Fibroblast of peridontal ligament (primary cell): ENCODE measurements around the gene XXYLT1.
"Not testable (repeated sequence)": the region's sequence is repeated elsewhere in the genome, so short reads cannot be mapped to it uniquely, and the experiment has no call there.

Source experiments
- DNase-seq: peaks from one replicate; pipeline ENCODE4 v3.0.0-alpha.2; 2010; ENCODE audit errors: extremely low read depth

XXYLT1 gene

DNA sequence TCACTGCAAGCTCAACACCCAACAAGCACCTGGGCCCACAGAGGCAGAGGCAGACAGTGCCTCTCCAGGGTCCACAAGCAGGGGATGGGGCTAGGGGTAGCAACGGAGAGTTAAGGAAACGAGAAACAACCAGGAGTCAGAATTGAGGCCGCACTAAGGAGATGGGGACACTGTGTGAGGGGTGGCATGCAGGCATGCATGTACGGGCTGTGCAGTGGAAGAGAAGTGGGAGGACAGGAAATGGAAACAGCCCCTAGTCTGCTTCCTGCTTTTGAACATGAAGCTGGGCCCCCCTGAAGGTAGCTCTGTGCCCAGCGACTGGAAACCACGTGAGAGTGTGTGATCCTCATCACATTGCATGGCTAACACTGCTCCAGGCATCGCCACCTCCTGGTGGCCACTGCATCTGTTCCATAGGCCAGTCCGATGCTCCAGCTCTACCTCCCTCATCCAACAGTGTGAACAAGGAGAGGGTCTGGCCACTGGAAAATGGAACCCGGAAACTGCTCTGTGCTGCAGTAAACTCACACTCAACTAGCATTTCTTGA is 44.0 kb downstream of the XXYLT1 start:
- peak; percentile 27 for DNase-seq

DNA sequence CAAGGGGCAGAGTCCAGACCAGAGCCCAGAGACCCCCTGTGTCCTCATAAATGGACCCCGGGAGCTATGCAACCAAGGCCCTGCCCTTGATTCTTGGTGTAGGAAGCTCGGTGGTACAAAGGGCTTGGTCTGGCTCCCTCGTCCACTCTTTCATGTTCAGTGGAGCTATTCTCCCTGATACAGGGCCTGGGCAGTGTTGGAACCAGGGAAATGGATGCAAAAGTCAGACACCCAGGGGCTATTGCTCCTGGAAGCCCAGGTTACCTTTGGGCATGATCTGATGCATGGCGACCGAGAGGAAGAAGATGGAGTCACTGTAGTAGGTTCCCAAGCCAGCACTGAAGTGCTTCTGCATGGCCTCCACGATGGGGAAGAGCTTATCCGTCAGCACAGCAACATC is 44.5 kb downstream of the XXYLT1 start:
- DNase-seq = no peak

DNA sequence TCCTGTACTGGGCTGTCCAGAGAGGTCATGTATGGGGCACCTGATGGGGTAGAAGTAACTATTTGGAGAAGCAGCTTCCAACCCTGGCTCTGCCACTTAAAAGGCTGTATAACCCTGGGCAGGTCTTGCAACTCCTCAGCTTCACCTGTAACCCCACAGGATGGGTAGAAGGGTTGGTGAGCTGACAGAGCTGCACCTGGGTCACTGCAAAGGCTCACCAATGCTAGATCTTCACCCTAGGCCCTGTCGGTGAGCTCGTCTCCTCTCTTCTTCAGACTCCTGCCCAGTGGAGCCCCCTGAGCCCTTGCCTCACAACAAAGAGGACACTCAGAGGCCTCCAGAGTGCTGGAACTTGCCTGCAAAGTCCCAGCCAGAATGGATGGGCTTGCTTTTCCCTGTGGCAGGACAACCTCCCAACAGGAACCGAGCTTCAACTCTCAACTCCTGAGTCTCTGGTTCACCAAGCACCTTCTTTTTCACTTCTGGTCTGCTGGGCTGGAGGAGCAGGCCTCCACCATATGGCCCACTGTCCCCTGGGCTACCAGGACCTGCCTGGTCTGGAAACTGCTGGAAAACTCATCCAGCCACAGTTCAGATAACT is 45.9 kb downstream of the XXYLT1 start:
- DNase-seq = no peak

DNA sequence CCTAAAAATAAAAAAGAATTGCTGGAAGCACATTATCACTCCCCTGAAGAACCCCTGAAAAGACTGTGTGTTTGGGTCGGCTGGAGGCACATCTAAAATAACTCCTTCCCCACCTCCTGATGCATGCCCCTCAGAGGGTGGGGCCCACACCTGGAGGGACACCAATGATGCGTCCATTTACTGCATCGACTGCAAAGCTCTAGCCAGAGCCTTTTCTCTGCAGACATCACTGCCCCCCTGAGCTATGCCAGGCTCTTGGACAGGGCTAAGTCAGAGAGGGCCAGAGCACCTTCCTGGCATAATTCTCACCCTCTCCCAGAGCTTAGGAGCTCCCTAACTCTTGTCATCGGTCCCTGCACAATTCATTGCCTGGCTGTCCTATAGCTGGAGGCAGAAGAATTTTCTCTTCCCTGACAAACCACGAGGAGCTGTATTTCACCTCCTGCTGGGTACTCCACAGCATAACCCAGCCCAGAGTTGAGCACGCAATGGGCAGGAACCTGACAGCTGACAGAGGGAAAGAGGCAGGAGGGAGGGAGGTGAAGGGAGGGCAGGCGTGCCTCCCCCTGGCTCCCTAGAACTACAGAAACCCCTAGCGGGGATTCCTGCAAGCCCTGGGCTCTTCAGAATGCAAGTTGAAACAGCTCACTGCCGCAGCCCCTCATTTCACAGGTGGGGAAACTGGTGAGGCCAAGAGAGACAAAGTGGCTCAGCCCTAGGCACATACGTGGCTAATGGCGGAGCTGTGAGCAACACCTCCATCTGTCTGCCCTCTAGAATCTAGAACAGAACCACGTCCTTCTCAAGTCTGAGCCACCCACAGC is 46.6 kb downstream of the XXYLT1 start:
- no peak for DNase-seq

DNA sequence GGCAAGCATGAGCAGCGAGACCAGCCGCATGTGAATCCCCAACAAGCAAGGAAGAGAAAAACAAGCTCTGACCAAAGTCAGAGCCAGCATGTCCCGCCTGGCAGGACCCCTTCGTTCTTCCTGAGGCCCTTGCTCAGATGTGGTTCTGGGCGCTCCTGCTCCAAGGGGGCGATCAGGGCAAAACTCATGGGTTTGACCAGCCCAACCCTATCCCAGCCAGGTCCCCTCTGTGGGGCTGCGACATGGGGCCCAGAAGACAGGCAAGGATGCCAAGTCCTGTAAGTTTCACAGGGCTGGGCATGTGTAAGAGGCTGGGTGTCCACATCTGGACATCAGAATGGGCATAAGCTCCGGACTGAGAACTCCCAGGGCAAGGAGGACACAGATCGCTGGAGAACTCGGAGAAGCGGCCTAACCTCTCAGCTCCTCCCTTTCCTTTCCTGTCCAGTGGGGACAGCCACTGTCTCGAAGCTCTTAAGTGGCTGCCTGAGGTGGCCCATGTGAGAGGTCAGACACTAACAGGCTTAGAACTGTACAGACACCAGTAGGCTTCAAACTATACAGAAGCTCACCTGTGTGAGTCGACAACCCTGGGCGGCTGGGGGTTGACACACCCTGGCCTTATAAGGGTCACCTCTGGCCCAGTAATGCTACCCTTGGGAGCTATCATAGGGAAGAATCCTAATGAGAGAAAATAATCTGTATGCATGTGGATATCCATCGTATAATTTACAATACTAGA is 48.9 kb downstream of the XXYLT1 start:
- no peak for DNase-seq

DNA sequence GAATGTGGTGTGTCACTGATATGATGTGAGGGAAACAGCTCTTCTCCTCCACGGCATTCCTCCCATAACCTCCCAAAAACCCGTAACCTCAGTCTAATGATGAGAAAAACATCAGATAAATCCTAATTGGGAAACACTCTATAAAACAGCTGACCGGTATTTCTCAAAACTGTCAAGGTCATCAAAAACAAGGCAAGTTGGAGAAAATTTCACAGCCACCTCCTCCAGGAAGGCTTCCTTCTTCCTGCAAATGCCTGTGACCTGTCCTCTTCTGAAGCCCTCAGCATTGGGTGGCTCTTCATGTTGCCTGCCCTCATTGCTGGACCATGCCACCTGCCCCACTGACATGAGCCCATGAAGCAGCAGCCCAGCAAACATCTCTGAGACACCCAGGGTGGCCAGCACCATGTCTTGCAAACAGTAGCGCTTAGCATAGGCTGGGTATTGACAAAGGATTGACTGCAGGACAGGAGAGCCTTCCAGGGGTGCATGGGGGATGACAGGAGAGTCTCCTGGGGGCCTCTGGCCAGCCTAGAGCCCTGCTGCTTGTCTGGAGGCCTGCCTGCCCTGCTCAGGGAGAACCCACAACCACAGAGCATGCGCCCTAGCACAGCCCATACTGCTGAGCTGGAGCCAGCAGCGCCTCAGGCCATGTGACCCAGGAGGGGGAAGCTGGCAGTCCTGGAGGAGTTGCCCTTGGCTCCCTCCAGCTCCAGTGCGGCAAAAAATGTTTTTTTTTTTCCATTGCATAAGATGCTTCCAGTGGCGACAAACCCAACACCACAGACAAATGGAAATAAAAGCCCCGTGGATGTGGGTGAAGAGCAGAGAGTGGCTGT is 49.7 kb downstream of the XXYLT1 start:
- DNase-seq = peak; percentile 68

DNA sequence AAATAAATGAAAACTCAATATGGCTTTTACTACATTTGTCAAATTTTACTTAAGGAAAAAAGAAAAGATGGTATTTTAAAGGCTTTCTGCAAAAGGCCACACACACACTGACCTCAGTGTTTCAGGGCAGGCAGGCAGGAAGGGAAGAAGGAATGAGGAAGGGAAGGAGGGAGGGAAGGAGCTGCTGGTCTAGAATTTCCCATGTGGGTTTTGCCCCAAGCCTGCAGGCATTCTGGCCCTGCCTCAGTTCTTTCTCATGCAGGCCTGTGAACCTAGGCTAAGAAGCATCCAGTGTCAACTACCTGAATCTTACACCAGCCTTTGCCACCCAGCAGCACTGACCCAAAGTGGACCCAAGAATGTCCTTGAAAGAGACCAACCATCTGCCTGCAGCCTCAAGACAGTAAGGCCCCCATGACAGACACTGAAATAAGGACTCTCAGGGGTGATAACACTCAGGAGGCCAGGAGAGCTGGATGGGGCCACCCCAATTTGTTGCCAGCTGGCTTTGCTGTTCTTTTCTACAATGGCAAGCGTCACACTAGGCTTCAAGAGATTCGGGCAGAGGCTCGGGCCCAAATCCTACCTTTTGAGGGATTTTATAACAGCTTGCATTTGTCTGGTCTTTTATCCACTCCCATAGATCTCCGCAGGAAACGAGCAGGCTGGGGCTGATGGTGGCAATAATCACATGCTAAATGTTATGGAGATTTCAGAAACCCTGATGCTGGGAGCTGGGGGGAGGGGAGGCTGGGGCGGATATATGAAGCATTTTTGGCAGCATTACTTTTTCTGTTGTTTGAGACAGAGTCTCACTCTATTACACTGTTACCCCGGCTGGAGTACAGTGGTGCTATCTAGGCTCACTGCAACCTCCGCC is 51.4 kb downstream of the XXYLT1 start:
- DNase-seq = no peak

DNA sequence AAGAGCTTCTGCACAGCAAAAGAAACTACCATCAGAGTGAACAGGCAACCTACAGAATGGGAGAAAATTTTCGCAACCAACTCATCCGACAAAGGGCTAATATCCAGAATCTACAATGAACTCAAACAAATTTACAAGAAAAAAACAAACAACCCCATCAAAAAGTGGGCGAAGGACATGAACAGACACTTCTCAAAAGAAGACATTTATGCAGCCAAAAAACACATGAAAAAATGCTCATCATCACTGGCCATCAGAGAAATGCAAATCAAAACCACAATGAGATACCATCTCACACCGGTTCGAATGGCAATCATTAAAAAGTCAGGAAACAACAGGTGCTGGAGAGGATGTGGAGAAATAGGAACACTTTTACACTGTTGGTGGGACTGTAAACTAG is 52.6 kb downstream of the XXYLT1 start:
- DNase-seq = not testable (repeated sequence)

DNA sequence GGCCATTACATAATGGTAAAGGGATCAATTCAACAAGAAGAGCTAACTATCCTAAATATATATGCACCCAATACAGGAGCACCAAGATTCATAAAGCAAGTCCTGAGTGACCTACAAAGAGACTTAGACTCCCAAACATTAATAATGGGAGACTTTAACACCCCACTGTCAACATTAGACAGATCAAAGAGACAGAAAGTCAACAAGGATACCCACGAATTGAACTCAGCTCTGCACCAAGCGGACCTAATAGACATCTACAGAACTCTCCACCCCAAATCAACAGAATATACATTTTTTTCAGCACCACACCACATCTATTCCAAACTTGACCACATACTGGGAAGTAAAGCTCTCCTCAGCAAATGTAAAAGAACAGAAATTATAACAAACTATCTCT is 55.4 kb downstream of the XXYLT1 start:
- not testable (repeated sequence) for DNase-seq

DNA sequence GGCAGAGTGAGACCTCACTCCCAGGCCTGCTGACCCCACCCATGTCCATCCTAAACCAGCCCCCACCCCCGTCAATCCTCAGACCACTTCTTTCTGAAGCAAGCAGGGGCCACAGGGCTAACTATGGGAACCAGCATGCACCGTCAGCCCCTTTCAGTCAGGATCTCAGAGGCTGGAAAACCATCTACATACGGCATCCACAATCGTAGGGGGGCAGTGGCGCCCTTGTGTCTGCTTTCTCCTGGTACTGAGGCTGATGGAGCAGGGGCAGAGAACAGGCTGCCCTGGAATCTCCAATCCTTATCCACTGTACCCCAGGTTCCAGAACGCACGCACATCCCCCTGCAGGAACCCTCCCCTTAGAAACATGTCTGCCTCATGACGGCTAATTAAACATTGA is 56.6 kb downstream of the XXYLT1 start:
- DNase-seq = no peak

DNA sequence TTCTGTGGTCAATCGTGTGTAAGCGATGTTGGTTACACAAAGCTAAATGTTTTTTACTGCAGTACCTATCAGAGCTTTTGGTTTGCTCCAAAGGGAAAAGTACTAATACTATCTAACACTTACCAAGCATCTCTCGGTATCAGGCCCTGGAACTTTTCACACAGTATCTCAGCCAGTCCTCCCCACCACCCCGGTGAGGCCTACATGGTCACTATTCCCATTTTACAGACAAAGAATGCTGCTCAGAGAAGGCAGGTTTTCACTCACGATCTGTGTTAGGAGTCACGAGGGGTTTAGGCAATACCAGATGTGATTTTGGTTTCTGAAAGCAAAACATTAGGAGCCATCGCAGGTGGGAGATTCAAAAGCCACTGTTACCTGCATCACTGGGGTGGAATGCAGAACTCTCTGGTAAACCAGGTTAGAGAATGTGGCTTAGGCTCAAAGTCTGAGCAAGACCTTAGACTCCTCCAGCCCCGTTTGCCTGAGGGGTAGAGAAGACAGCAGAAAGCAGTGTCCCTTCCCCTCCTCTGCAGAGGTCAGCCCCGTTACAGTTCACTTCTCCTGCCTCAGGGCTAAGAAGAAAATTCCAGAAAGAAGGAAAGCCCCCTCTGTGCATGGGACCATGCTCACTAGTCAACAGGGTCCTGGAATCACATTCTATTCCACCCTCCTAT is 57.2 kb downstream of the XXYLT1 start:
- no peak for DNase-seq

DNA sequence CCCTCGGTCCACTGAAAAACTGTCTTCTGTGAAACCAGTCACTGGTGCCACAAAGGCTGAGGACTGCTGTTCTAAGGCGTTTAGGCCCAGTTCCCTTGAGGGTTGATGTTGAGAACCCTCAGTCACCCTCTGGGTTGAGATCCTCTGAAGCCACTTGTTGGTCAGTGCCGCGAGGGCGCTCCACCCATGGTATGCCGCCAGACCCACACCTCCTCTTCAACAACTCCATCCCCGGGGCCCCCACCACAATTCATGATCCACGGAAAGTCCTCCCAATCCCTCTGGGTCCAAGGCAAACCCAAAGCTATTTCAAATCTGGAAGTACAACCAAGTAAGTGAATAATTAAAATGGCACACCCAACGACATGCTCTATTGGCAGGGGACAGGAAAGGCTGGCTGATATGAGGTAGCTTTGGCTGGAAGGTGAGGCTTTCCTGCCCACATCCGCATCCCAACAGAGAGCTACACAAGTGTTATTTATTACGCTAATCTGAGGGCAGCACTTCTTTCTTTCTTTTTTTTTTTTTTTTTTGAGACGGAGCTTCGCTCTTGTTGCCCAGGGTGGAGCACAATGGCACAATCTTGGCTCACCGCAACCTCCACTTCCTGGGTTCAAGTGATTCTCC is 58.1 kb downstream of the XXYLT1 start:
- no peak for DNase-seq

DNA sequence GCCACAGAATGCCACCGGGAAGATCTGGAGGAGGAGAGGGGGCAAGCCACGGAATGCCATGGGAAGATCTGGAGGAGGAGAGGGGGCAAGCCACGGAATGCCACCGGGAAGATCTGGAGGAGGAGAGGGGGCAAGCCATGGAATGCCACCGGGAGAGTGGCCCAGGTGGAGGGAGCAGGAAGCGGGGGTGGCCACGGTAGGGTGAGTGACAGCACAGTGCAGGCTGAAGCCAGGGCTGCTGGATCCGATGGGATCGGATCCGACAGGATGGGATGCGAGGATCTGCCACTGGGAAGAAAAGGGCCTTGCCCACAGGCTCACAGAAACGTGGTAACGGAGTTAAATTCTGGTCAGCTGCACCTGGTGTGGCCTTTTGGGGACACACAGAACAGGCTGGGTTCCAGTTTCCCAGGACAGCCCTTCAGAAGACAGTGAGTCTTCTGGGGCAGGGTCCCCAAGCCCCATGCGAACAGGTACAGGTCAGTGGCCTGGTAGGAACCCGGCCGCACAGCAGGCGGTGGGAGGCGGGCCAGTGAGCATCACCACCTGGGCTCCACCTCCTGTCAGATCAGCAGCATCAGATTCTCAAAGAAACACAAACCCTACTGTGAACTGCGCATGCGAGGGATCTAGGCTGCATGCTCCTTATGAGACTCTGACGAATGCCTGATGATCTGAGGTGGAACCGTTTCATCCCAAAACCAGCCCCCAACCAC is 58.8 kb downstream of the XXYLT1 start:
- DNase-seq = no peak

DNA sequence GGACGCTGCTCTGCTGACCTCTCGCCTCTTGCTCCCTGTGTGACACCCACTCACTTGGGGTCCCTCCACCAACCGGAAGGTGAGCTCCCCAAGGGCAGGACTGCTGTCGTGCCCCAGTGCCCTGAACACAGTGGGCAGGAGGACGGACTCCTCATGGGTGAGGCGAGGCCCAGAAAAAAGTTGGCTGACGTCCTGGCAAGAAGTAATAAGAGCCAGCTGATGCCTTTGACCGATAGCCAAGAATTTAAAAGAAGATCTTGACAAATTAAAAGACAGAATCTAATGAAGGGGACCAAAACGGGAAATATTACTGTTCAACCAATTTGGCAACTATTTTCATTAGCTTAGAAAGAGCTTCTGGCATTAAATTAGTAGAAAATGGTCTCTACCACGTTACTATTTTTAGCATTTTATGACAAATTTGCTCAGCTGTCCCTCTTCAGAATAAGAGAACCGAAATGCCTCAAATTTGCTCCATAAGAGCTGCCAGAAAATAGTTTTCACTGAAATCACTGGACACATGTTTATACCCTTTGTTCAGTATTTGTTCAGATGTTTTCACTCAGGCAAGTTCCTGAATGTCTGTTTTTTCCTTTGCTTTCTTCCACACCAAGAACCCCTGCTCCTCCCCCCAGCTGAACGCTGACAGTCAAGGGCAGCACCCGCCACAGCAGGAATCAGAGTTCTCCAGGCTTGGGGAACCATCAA is 60.5 kb downstream of the XXYLT1 start:
- peak; percentile 98 for DNase-seq

DNA sequence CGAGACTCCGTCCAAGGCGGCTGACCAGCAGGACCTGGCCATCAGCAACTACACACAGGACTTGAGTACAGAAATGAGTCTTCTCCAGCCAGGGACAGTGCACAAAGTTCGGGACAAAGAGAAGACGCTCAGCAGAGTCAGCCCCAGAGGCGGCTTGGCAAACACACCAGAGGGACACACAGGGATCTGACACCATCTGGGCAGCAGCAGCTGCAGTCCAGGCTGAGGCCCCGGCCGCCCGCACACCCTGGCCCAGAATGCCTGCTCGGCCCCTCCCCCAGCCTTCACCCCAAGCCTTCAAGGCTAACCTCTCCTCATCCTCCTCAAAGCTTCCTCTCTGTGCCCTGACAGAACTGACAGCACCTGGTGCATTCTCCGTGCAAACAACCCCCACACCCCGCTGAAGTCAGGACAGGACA is 61.1 kb downstream of the XXYLT1 start:
- DNase-seq = no peak

DNA sequence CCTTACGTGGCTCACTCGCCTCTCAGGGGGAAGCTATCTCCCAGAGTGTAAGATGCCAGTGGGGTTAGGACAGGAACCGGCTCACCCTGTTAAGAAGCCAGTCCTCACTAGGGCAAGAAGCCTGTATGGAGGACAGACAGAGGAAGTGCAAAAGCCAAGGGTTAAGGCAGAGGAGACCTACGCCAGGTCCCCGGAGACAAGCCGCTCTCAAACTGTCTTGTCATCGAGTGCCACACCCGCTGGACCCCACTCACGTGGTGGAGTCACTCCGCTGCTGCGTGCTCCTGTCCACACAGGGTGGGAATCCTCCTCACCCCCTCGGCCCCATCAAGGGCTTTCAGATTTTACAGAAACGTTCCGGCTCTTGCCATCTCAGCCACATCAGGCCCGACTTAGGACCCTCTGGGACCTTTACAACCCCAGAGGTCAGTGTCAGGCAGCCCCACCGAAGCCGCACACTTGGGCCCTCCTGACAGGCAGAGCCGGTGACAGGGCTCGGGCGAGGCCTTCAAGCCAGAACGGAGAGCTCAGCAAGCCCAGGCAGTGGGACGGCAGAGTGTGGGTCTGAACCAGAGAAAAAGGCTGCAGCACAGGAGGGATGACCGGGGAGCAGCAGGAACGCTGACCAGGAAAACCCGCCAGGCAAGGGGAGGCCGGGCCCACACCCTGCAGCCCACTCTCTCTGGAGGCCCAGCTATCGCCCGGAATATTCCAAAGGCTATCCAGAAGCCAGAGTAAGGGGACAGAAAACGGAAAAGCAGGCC is 61.7 kb downstream of the XXYLT1 start:
- no peak for DNase-seq

DNA sequence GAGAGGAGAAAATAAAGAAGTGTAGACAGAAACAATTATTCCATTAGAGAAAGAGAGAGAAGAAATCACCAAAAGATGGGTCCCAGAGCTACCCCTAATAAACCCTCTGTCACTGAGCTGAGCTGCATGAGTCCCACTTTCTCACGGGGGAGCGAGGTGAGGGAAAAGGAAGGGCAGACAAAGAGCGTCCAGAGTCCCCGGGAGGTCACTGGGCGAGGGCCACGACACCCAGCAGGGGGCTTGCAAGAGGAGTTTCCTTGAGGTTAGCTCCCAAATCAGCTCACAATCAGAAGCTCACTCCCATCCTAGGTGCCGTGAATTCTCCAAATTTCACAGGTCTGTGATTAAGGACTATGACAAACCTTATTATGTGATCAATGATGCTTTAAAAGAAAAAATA is 62.3 kb downstream of the XXYLT1 start:
- DNase-seq = no peak

DNA sequence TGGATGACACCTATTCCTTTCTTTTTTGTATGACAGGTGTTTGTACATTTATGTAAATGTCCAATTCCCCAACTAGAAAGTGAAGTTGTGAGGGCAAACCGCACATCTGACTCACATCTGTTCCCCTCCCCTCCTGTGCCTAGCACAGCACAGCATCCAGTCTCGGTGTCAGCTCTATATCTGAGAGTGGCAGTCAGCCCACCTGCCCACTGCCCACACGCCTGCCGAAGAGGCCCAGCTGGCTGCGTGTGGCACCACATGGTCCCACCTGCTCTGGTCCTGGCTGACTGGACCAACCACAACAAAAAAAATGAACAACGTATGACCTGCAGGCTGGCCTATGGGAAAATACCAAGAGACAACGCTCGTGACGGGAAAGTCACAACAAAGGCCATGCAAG is 62.8 kb downstream of the XXYLT1 start:
- DNase-seq = no peak
